HG02610 (cell line): ENCODE measurements around the gene LZTS3.
"Not testable (repeated sequence)": the region's sequence is repeated elsewhere in the genome, so short reads cannot be mapped to it uniquely, and the experiment has no call there.

ENCODE experiments used
- ATAC-seq: cut with Tn5 transposase; IDR thresholded peaks from one replicate; pipeline ENCODE4 v1.9.1; 2021; ENCODE audit warnings: mild to moderate bottlenecking, moderate library complexity; ENCODE audit not compliant: unreplicated experiment

Gene LZTS3

DNA sequence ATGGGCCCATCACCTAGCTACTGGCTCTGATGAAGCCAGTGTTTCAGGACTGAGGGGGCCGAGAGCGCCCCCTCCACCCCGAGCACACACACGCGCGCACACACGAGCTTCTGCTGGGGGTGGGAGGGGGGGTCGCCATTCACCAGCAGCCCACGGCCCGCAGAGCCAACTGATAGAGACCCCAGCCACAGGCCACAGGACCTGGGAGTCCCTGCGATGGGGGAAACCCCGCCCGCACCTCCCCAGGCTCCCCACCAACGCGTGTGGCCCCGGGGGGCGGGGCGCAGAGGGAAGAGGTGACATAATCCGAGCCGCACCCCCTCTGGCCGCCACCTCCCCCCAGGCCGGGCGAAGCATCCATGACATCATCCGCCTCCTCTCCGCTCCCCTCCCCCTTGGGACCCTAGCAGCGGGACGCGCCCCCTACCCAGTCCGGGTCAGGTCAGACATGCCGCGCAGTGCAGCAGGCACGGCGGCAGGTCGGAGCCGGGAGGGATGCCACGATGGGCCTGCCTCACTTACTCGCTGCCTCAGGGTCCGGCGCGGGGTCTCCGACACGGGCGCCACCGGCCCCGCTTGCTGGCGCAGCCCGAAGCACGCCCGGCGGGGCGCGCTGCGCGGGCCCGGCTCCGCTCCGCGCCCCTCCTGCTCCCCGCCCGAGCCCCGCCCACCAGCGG is at the start of gene LZTS3:
TSS of gene LZTS3 (minus strand) at position 617 of the 677 bp plus-strand sequence. CDS start 6,386 bp downstream, outside the sequence.
- peak; percentile 27 for ATAC-seq

DNA sequence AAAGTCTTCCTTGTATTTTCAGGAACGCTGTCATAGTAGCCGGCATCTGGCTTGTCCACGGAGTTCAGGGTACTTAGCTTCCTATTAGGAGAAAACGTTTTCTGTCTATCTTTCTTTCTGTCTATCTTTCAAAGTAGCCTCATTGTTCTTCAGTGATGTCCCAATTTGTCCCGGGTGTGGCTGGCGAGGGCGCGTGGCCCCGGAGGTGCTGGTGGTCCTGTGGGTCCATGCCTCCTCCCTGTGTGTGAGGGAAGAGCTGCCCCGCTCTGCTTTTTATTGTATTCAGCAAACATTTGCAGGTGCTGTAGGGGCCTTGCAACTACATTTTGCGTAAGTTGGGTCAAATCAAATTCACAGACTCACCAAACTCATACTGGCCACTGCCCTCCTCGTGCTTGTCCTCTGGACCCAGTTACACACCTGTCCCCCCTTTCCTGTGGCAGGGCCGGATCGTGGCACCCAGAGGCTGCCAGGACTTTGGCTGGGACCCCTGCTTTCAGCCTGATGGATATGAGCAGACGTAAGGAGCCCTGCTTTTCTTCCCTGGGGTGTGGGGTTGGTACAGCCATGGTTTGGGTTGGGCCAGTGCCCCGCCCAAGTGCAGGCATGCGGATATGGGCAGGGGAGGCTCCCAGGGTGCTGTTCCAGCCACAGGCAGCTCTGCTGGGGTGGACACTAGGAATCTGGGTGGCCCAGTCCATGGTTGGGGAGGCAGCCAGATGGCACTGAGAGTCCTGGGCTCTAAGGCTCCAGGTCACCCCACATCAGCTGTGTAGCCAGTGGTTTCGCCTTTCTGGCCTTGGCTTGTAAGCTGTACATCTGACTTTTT is 48.3 kb upstream of the LZTS3 start:
- no peak for ATAC-seq

DNA sequence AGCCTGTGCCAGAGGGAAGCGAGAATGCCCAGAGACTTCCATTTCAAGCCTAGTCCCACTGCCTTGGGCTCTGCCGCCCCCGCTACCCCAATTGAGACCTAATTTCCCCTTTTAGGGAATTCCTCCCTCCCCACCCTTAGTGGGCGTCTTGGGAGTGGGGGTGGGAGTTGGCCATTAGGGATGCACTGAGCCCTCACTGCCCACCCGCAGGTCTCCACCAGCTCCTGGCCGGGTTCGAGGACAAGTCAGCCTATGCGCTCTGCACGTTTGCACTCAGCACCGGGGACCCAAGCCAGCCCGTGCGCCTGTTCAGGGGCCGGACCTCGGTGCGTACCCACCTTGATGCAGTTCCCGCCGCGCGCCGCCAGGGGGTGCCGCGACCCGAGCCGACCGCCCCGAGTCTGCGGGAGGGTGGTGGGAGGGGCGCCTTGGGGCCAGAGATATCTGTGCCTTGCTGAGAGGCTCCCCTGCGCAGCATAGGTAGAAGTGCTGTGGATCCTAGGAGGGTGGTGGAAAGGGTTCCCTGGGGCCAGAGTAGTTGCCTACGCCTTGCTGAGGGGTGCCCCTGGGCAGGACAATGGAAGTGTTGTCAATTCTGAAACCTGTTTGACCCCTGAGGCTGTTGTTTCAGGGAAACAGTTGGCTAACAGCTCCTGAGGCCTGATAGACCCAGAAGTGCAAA is 45.1 kb upstream of the LZTS3 start:
- ATAC-seq = peak; percentile 49

DNA sequence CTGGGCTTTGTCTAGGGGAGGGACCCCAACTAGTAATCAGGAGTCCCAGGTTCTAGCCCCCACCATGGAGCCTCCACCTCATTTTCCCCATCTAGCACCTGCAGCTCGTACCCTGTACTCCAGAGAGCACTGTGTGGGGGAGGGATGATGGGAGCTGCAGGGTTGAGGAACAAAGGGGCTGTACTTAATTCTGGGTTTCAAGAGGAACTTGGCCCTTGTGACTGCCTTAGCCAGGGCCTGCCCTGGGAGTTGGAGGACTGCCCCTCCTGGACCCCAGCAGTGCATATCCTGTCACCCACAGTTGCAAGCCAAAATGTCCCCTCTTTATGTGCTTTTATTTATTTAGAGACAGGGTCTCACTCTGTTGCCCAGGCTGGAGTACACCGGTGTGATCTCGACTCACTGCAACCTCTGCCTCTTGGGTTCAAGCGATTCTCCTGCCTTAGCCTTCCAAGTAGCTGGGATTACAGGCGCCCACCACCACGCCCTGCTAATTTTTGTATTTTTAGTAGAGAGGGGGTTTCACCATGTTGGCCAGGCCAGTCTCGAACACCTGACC is 42.1 kb upstream of the LZTS3 start:
- ATAC-seq = not testable (repeated sequence)

DNA sequence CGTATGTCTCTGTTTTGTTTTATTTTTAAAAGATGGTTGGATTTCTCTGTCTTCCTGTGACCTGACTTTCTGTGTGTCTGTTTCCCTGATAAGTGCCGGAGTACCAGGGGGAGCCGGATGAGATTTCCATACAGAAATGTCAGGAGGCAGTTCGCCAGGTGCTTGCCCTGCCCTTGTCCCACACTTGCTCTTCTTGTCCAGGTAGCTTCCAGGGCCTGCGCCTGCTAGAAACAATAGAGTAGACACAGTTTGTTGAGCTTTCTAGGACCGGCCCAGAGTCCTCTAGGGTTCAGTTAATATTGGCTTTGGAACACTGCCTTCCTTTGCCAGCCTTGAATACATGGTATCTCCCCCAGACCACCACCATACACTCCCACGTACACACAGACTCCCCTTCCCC is 39.9 kb upstream of the LZTS3 start:
- ATAC-seq = no peak

DNA sequence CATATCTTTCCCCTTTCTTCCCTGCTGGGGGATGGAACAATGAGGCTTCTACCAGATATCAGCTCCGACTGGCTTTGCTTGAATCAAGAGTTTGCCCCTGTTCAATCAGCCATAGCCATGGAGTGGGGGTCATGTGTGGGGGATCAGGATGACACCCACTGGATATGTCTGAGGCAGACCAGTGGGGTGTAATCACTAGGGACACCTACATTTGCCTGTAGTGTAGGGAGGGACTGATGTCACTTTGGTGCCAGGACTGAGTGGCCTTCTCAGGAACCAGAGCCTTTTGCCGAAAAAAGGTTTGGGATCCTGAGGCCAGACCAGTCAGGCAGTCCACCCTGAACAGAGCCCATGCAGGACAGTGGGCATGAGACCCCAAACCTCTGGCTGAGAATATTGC is 37.0 kb upstream of the LZTS3 start:
- ATAC-seq = no peak

DNA sequence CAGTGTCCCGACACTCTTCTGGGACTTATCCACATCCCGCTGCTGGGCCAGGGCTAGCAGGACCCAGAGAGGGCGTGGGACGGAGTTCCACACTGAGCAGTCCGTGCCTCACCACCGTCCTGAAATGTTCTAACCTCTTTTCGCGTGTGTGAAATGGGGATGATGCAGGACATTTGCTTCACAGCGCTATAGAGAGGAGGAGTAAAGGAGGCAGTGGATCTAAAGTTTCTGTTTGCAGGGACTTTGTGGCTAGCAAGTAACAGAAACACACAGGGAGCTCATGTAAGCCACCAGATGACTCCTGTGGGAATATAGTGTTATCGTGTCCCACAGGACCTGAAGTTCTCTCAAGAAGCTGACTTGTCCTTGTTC is 36.6 kb upstream of the LZTS3 start:
- ATAC-seq = peak; percentile 8

DNA sequence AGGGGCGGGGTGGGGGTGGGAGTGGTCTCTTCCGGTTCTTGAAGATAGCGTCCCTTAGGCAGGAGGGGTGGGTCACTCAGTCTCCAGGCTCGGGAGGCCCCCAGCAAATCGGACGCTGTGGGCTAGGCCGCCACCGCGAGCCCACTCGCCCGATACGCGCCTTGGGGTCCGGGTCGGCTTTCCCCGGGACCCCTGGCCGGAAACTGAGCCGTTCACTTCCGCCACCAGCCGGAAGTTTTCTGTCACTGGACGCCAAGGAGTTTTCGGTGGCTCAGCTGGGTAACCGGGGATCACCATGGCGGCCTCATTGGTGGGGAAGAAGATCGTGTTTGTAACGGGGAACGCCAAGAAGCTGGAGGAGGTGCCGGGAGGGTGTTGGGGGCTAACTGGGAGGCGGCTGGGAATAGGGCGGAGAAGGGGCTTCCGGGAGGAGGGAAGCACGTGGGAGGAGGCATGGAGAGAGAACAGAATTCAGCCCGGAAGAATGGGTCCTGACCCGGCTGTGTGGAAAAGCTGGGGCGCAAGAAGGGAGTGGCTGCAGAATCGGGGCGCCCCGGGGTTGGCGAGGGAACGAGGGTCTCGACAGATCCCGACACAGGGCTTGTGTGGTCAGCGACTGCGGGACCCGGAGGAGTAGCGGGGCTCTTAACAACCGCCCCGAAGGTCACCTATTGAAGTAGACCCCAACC is 36.1 kb upstream of the LZTS3 start, which contains the start of gene ITPA:
TSS of gene ITPA (plus strand) at position 242 of the 689 bp plus-strand sequence. CDS start at position 296, 54 bp downstream.
- peak; percentile 41 for ATAC-seq

DNA sequence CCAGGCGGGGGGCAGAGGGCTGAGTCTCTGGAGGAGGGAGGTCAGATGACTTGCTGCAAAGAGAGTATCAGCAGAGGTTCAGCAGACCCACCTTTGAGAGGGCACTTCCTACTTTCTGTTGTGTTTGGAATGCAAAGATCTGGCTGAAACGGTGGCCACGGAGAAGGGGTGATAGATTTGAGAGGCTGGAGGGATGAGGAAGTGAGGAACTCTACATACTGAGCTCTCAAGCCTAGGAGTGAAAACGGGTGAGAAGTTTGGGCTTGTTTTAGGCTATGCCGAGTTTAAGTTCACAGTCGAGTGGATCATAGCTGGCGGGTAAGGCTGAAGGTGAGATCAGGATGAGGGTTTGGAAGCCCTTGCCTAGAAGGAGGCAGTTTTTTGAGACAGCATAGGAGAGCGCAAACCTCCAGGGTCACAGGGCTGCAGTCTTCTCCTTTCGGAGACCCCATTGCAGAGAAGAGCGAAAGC is 35.5 kb upstream of the LZTS3 start:
- peak; percentile 9 for ATAC-seq

DNA sequence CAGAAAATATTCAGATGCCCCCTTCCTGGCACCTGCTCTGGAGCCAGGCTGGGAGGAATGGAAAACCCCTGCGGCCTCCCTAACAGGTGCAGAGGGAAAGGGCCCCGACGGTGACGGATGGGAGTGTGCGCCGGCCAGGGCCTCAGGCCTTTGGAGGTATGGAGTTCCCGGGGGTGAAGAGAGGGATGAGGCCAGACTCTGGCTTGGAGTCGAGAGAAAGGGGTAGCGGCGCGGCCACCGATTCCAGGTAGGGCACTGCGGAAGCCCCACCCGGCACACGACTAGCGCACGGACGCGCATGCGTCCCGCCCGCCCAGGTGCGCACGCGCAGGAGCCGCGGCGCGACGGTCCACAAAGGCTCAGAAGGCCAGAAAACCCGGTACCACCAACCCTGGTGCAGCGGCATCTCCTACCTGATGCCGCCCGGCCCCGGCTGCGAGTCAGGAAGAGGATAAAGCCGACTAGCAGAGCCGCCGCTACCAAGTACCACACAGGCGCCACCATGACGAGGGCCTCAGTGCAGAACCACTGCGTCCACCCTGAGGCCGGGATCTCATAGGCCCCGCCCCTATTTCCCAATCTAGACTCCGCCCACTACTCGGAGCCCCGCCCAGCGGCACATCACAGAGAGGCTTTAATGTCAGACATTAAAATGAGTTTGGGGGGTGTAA is 30.9 kb upstream of the LZTS3 start, which contains the start of gene DDRGK1:
TSS of gene DDRGK1 (minus strand) at position 559 of the 671 bp plus-strand sequence. CDS start at position 504, 55 bp downstream.
- peak; percentile 76 for ATAC-seq

DNA sequence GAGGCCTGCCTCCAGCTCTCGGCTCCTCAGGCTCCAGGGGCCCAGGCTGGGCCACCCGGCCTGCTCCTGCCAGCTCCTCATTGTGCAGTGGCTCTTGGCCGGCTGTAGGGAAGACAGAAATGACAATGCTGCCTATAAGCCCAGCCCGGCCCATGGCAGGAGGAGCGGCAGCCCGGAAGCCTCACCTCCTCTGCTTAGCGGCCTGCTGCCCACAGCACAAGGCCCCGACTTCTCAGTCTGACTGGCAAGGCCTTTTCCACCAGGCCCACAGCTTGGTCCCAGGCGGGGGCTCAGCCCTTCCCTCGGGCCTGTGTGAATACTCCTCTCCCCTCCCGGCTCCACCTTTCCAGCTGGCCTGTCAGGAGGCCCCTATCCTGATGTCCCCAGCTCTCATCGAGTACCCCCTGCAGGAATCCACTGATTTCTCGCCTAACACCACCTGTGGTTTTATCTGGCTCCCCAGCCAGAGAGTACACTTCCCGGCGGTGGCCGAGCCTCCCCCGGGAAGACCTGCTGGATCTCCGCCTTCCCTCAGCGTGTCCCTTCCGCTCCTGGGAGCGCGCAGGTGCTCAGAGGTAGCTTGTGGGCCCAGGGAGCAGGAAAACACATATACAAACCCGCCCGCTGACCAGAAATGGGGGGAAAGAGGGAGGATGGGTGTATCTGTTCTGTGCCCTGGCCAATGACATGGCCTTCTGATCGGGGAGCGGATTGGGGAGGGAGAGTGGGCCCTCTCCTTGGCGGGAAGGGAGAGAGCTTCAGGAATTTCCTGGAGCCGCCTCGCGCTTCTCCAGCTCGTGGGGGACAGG is 30.2 kb upstream of the LZTS3 start:
- ATAC-seq = peak; percentile 26

DNA sequence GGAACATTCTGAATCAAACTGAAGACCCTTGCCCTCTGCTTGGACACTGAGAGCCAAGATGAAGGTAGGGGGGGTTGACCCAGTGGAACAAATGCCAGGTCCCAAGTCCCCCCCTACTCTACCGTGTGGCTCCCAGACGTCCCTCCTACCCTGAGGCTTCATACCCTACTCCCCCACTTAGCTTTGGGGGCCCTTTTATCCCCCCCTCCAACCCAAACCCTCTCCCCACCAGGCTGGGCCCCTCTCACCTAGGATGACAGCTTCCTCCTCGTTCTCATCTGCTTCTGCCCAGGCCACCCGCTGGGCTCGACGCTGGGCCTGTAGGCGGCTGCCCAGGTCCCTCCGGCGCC is 29.6 kb upstream of the LZTS3 start:
- ATAC-seq = no peak

DNA sequence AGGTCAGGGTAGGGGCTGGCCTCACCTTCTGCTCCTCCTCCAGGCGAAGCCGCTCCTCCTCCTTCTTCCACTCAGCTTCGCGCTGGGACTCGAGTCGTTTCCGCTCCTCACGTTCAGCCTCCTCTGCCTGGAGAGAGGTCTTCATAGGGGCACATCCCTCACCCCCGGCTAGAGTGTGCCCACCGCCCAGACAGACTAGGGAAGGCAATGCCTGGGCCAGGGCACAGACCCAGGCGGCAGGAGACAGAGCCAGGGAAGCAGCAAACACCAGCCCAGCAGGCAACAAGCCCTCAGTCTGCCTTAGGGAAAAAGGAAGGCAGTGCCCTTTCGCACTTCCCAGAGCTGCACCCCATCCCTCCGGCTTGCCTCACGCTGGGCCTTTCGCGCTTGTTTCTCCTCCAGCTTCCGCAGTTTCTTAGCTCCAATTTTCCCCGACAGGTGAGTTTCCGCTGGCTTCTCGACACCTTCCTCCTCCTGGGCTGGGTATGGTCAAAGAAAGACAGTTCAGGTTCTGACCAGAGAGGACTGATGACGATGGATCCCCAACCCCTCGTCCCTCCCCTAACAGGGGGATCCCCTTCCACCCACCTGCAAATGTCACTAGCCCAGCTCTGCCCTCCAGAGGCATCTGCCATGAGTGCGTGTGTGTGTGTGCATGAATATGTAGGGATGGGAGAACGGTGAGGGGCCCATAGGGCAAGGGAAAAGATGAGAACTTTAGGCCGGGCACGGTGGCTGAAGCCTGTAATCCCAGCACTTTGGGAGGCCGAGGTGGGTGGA is 26.8 kb upstream of the LZTS3 start:
- no peak for ATAC-seq

DNA sequence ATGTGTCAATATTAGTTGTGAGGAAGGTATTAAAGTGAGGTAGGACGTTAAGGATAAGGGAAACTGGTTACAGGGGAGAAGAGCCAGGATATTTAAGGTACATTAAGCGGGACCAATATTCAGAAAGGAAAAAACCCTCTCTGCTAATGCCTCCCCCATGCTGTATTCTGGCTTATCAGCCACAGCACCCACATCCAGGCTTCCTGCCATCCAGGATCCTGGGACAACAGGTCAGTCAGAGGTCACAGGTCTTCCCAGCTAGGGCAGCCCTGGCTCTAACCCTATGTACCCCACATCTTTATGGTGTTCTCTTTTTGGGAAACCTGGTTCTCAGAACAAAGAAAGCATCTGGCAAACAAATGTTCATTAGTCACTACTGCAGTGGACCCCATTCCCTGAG is 25.9 kb upstream of the LZTS3 start:
- no peak for ATAC-seq

DNA sequence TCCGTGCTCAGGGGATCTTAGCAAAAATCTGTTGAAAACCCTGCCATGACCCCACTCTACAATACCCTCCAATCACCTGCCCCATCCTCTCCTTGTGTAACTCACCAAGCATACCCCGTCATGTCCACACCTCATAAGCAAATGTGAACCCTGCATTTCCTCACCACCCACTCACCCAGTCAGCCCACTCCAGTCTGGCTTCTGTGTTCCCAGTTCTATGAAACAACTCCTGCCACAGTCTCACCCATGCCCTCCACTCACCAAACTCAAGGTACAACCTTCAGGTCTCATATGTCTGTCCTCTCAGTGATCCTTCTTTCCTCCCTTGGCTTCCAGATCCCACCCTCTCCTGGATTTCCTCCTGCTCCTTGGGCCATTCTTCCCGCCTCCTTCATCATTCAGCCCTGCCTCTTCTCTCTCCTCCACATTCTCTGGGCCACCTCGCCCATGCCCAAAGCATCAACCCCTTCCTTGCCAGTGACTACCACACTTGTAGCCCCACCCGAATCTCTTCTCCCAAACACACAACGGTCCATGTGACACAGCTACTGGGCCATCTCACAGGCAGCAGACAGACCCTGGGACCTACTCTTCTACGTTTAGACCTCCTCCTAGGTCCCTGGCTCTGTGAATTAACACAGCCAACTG is 22.4 kb upstream of the LZTS3 start:
- ATAC-seq = no peak

DNA sequence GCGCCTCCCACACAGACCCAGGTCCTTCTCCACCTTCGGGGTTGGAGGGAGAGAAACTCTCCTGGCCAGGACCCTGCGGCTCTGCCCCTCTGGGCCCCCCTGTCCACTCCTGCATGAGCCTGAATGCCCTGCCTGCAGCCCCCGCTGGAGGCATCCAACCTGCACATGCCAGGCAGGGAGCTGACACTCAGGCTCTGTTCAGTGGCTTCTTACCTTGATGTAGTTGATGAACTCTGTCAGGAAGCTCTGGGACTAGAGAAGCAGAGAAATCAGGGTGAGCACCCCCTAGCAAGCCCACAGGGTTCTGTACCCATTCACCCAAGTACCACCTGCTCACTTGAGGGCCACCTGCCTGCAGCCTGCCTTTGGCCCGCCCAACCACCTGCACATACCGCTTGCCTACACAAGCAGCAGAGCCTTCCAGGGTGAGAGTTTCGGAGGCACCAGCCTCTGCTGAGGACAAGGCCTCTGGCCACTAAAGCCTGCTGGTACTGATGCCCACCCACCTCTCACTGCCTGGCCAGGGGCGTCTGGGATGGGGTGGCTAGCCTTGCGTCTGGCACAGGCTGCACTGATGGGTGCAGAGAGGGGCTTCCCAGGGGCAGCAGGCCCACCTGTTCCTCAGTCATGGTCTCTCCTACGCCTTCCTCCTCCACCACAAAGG is 21.4 kb upstream of the LZTS3 start:
- no peak for ATAC-seq
